Spleen (tissue), 7 donors: ENCODE data around the gene SERINC4.

Experiments
- POLR2A ChIP-seq, 3 donors: fragments of 450-650 bp; IDR thresholded peaks; one replicate each; pipeline ENCODE4 v1.5.1; 2017; ENCODE audit warnings: antibody characterized with exemption in 3 of 3, mild to moderate bottlenecking in 1 of 3
- POLR2AphosphoS5 ChIP-seq, 3 donors: sonication (generic); formaldehyde crosslinking; IDR thresholded peaks; one replicate each; pipeline ENCODE4 v1.5.1; 2017; ENCODE audit warnings: antibody characterized with exemption in 3 of 3
- TF ChIP-seq, protein P1 (sequence below), 11 experiments: fragments of 200-600 bp in 7 of 11; fragments of 450-650 bp in 4 of 11; sonication (generic) in 4 of 11; IDR thresholded peaks in 8 of 11; conservative IDR thresholded peaks in 3 of 11; 1 replicate in 7 of 11; 2 replicates in 4 of 11; pipeline versions ENCODE4 v1.4.0 to v1.8.0; 2016 to 2021; ENCODE audit warnings: antibody characterized with exemption in 11 of 11, inconsistent platforms in 4 of 11, mild to moderate bottlenecking in 1 of 11
- donor health status: DM: no; HTN: no; CAD: no; lungs with moderate emphysema.
- donor health status: DM: no; HTN: no; CAD: no.
- donor health status: DM: no; HTN: no; CAD: no.

DNA sequence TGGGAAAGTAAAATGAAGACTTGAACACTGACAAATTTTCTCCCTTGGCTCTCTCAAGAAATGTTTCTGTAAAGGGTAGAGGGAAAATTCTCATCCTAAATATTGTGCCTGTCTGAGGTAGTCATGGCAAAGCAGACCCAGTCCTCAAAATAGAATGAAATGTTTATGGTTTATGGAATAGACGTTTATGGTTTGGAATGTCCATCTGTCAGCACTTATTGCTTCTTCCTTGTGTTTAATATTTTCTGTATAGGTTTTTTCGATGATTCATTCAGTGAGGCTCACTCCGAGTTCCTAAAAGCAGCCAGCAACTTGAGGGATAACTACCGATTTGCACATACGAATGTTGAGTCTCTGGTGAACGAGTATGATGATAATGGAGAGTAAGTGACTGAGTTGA is 37.2 kb downstream of the SERINC4 start:
- TF ChIP-seq POLR2A (IDR thresholded peaks at IDR 0.05) (no peak), POLR2AphosphoS5 (IDR thresholded peaks at IDR 0.05) (no peak)
- TF ChIP-seq, protein P1, sequence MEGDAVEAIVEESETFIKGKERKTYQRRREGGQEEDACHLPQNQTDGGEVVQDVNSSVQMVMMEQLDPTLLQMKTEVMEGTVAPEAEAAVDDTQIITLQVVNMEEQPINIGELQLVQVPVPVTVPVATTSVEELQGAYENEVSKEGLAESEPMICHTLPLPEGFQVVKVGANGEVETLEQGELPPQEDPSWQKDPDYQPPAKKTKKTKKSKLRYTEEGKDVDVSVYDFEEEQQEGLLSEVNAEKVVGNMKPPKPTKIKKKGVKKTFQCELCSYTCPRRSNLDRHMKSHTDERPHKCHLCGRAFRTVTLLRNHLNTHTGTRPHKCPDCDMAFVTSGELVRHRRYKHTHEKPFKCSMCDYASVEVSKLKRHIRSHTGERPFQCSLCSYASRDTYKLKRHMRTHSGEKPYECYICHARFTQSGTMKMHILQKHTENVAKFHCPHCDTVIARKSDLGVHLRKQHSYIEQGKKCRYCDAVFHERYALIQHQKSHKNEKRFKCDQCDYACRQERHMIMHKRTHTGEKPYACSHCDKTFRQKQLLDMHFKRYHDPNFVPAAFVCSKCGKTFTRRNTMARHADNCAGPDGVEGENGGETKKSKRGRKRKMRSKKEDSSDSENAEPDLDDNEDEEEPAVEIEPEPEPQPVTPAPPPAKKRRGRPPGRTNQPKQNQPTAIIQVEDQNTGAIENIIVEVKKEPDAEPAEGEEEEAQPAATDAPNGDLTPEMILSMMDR (IDR thresholded peaks at IDR 0.05 in 8 of 11, conservative IDR thresholded peaks at IDR 0.05 in 3 of 11), result no peak
